Gastroesophageal sphincter (tissue), 3 donors: Measurements from ENCODE around the gene ACSM2B.

Experiments
- POLR2A ChIP-seq, 2 donors: fragments of 450-650 bp; IDR thresholded peaks; one replicate each; pipeline ENCODE4 v1.6.1; 2017; ENCODE audit warnings: antibody characterized with exemption in 2 of 2, mild to moderate bottlenecking in 2 of 2, moderate library complexity in 1 of 2
- POLR2AphosphoS5 ChIP-seq: sonication (generic); formaldehyde crosslinking; IDR thresholded peaks from one replicate; pipeline ENCODE4 v1.6.1; 2017; ENCODE audit warnings: antibody characterized with exemption
- TF ChIP-seq, protein P1 (sequence below), 4 experiments: fragments of 200-600 bp in 2 of 4; fragments of 450-650 bp in 2 of 4; sonication (generic) in 1 of 4; IDR thresholded peaks; one replicate each; pipeline ENCODE4 v1.5.1; 2017 to 2019; ENCODE audit warnings: antibody characterized with exemption in 4 of 4, mild to moderate bottlenecking in 2 of 4, moderate library complexity in 2 of 4

DNA sequence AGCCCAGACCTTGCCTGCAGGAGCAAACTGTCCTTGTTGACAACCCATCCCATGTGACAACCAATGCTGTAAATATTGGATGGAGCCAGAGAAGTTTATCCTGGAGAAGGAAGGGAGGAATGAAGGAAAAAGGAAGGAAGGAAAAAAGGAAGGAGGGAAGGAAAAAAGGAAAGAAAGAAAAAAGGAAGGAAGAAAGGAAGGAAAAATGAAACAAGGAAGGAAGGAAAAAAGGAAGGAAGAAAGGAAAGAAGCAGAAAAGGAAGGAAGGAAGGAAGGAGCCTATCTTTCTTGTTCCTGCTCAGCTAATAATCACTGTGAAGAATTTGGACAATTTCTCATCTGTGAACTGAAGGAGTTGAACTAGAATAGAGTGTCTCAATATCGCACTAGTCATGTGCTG, 56.1 kb downstream of the ACSM2B start:
- TF ChIP-seq POLR2A (IDR thresholded peaks at IDR 0.05) (no peak), POLR2AphosphoS5 (no peak)
- TF ChIP-seq, protein P1, sequence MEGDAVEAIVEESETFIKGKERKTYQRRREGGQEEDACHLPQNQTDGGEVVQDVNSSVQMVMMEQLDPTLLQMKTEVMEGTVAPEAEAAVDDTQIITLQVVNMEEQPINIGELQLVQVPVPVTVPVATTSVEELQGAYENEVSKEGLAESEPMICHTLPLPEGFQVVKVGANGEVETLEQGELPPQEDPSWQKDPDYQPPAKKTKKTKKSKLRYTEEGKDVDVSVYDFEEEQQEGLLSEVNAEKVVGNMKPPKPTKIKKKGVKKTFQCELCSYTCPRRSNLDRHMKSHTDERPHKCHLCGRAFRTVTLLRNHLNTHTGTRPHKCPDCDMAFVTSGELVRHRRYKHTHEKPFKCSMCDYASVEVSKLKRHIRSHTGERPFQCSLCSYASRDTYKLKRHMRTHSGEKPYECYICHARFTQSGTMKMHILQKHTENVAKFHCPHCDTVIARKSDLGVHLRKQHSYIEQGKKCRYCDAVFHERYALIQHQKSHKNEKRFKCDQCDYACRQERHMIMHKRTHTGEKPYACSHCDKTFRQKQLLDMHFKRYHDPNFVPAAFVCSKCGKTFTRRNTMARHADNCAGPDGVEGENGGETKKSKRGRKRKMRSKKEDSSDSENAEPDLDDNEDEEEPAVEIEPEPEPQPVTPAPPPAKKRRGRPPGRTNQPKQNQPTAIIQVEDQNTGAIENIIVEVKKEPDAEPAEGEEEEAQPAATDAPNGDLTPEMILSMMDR (IDR thresholded peaks at IDR 0.05), result no peak
